Activated CD4-positive, alpha-beta T cell treated with anti-CD3 and anti-CD28 coated beads, Interleukin-2, amount 10 ng/mL, durations not matched to agents 24 days and 14 days (primary cell): Measurements from ENCODE around the gene RCOR3. TPM values are rescaled to one million over a fixed set of nuclear protein-coding genes. Genes with fewer than 3 reads are reported as not detected.

Experiments
- DNase-seq: peaks from one replicate; pipeline ENCODE4 v3.0.0; 2022
- H3K27ac Mint-ChIP-seq: one replicate; pipeline ENCODE4 v1.8.0; 2022; ENCODE audit warnings: mild to moderate bottlenecking, mixed read lengths
- H3K27me3 Mint-ChIP-seq: one replicate; pipeline ENCODE4 v1.8.0; 2022; ENCODE audit warnings: mixed read lengths
- H3K36me3 Mint-ChIP-seq: one replicate; pipeline ENCODE4 v1.8.0; 2022; ENCODE audit warnings: low read depth, mild to moderate bottlenecking, mixed read lengths
- H3K4me1 Mint-ChIP-seq: one replicate; pipeline ENCODE4 v1.8.0; 2021; ENCODE audit warnings: mixed read lengths
- H3K4me3 Mint-ChIP-seq: one replicate; pipeline ENCODE4 v1.8.0; 2022; ENCODE audit warnings: mild to moderate bottlenecking, moderate library complexity, mixed read lengths
- H3K9me3 Mint-ChIP-seq: one replicate; pipeline ENCODE4 v1.8.0; 2021; ENCODE audit warnings: mixed read lengths
- intact Hi-C: fragments of 100-400 bp; cut with micrococcal nuclease; formaldehyde crosslinking; loops from one replicate; pipeline ENCODE4 v1.15.1; 2023
- total RNA-seq: library from RNA; stranded (reverse); gene quantifications from 2 replicates; pipeline ENCODE4 v1.2.3, GENCODE V29; 2022

Gene RCOR3
- total RNA-seq, 1 donor from 2014 or later: 39.8 TPM

GRCh38 chr1:211323156-211324063 lies 64.2 kb downstream of the RCOR3 start:
- peak overlapping the region; percentile 88 for H3K27ac Mint-ChIP-seq
- H3K27me3 Mint-ChIP-seq: no peaks in the 10 kb centered on the region
- peak overlapping the region; percentile 15 for H3K4me3 Mint-ChIP-seq
- H3K4me1 Mint-ChIP-seq: peaks cover 57% of the 10 kb centered on the region
- no peaks in the 10 kb centered on the region for H3K9me3 Mint-ChIP-seq
- intact Hi-C loops: loop anchor here (1.0 to 5.0 kb wide), 12 partner anchors 18 to 991 kb away; partner anchors contain the start of gene RCOR3
- peak; percentile 91 for DNase-seq
- H3K36me3 Mint-ChIP-seq: no peaks in the 10 kb centered on the region

GRCh38 chr1:211324992-211325775 lies 66.0 kb downstream of the RCOR3 start:
- intact Hi-C loops: loop anchor here (5.0 kb wide), 4 partner anchors 252 to 993 kb away; partner anchors contain the start of genes LPGAT1 and SLC30A1
- peak; percentile 60 for DNase-seq
- H3K27me3 Mint-ChIP-seq: no peaks in the 10 kb centered on the region
- peak overlapping the region; percentile 90 for H3K4me3 Mint-ChIP-seq
- H3K36me3 Mint-ChIP-seq: peaks cover 9% of the 10 kb centered on the region
- no peaks in the 10 kb centered on the region for H3K9me3 Mint-ChIP-seq
- peak overlapping the region; percentile 98 for H3K27ac Mint-ChIP-seq
- peaks cover 72% of the 10 kb centered on the region for H3K4me1 Mint-ChIP-seq

- Mint-ChIP-seq H3K36me3 (peaks cover 17% of the 10 kb centered on the region), H3K27me3 (no peaks in the 10 kb centered on the region), H3K27ac (peak overlapping the region; percentile 98), H3K4me1 (peaks cover 76% of the 10 kb centered on the region), H3K9me3 (no peaks in the 10 kb centered on the region), H3K4me3 (peak overlapping the region; percentile 90)
- intact Hi-C loops: loop anchor here (5.0 kb wide), 2 partner anchors 251 to 506 kb away; partner anchors contain the start of genes LPGAT1 and SLC30A1
- no peak for DNase-seq
Measured at GRCh38 chr1:211326140-211326527, 67.0 kb downstream of the RCOR3 start.

- peak within 1 kb of the TSS; percentile 91 for H3K4me3 Mint-ChIP-seq
- peaks cover 17% of the 10 kb centered on the region for H3K36me3 Mint-ChIP-seq
- DNase-seq: peak; percentile 89
- peak within 1 kb of the TSS; percentile 98 for H3K27ac Mint-ChIP-seq
- no peaks in the 10 kb centered on the region for H3K27me3 Mint-ChIP-seq
- intact Hi-C loops: loop anchor here (5.0 kb wide), 2 partner anchors 251 to 506 kb away; partner anchors contain the start of genes LPGAT1 and SLC30A1
- H3K9me3 Mint-ChIP-seq: no peaks in the 10 kb centered on the region
- peaks cover 77% of the 10 kb centered on the region for H3K4me1 Mint-ChIP-seq
Measured at GRCh38 chr1:211326528-211327345, 67.6 kb downstream of the RCOR3 start, which contains the start of gene TRAF5. TSS of gene TRAF5 (plus strand) at chr1:211326833. CDS start at chr1:211353240, 26,407 bp downstream.

- peaks cover 76% of the 10 kb centered on the region for H3K4me1 Mint-ChIP-seq
- H3K9me3 Mint-ChIP-seq: no peaks in the 10 kb centered on the region
- intact Hi-C loops: loop anchor here (5.0 kb wide), 2 partner anchors 250 to 505 kb away; partner anchors contain the start of genes LPGAT1 and SLC30A1
- peak; percentile 82 for DNase-seq
- H3K4me3 Mint-ChIP-seq: peak overlapping the region; percentile 91
- peak overlapping the region; percentile 94 for H3K27ac Mint-ChIP-seq
- H3K27me3 Mint-ChIP-seq: no peaks in the 10 kb centered on the region
- peaks cover 17% of the 10 kb centered on the region for H3K36me3 Mint-ChIP-seq
Measured at GRCh38 chr1:211327346-211327921, 68.3 kb downstream of the RCOR3 start.

GRCh38 chr1:211328084-211328694 lies 69.0 kb downstream of the RCOR3 start:
- intact Hi-C loops: loop anchor here (1.0 to 5.0 kb wide), 4 partner anchors 9 to 504 kb away; partner anchors contain the start of genes LPGAT1 and SLC30A1
- H3K36me3 Mint-ChIP-seq: peaks cover 20% of the 10 kb centered on the region
- no peaks in the 10 kb centered on the region for H3K27me3 Mint-ChIP-seq
- H3K27ac Mint-ChIP-seq: peak overlapping the region; percentile 94
- H3K4me3 Mint-ChIP-seq: peak overlapping the region; percentile 91
- H3K9me3 Mint-ChIP-seq: no peaks in the 10 kb centered on the region
- peaks cover 76% of the 10 kb centered on the region for H3K4me1 Mint-ChIP-seq
- peak; percentile 55 for DNase-seq

GRCh38 chr1:211328866-211329475 lies 69.8 kb downstream of the RCOR3 start:
- H3K27me3 Mint-ChIP-seq: no peaks in the 10 kb centered on the region
- peak overlapping the region; percentile 64 for H3K27ac Mint-ChIP-seq

GRCh38 chr1:211329764-211330201 lies 70.6 kb downstream of the RCOR3 start:
- peak; percentile 73 for DNase-seq
- peaks cover 78% of the 10 kb centered on the region for H3K4me1 Mint-ChIP-seq
- intact Hi-C loops: loop anchor here (2.0 to 5.0 kb wide), 3 partner anchors 13 to 503 kb away; partner anchors contain the start of genes LPGAT1 and SLC30A1
- peaks cover 26% of the 10 kb centered on the region for H3K36me3 Mint-ChIP-seq
- peak overlapping the region; percentile 64 for H3K27ac Mint-ChIP-seq
- peak overlapping the region; percentile 91 for H3K4me3 Mint-ChIP-seq
- no peaks in the 10 kb centered on the region for H3K9me3 Mint-ChIP-seq
- H3K27me3 Mint-ChIP-seq: no peaks in the 10 kb centered on the region

More at GRCh38 chr1:211328866-211329475, 69.8 kb downstream of the RCOR3 start:
- Mint-ChIP-seq H3K36me3 (peaks cover 23% of the 10 kb centered on the region), H3K9me3 (no peaks in the 10 kb centered on the region), H3K4me3 (peak overlapping the region; percentile 91), H3K4me1 (peaks cover 74% of the 10 kb centered on the region)
- intact Hi-C loops: loop anchor here (1.0 to 5.0 kb wide), 4 partner anchors 8 to 503 kb away; partner anchors contain the start of genes LPGAT1 and SLC30A1
- DNase-seq: peak; percentile 59

- H3K9me3 Mint-ChIP-seq: no peaks in the 10 kb centered on the region
- peak; percentile 50 for DNase-seq
- intact Hi-C loops: no loop called here
- peak overlapping the region; percentile 91 for H3K4me3 Mint-ChIP-seq
- peaks cover 79% of the 10 kb centered on the region for H3K4me1 Mint-ChIP-seq
- peak overlapping the region; percentile 64 for H3K27ac Mint-ChIP-seq
- peaks cover 31% of the 10 kb centered on the region for H3K36me3 Mint-ChIP-seq
- no peaks in the 10 kb centered on the region for H3K27me3 Mint-ChIP-seq
Measured at GRCh38 chr1:211330282-211330936, 71.2 kb downstream of the RCOR3 start.

- H3K9me3 Mint-ChIP-seq: no peaks in the 10 kb centered on the region
- intact Hi-C loops: no loop called here
- H3K27ac Mint-ChIP-seq: peak overlapping the region; percentile 23
- H3K27me3 Mint-ChIP-seq: no peaks in the 10 kb centered on the region
- peaks cover 37% of the 10 kb centered on the region for H3K36me3 Mint-ChIP-seq
- H3K4me3 Mint-ChIP-seq: peak overlapping the region; percentile 91
- peak; percentile 33 for DNase-seq
- peaks cover 81% of the 10 kb centered on the region for H3K4me1 Mint-ChIP-seq
Measured at GRCh38 chr1:211331011-211331709, 72.0 kb downstream of the RCOR3 start.
